ENCODE data around the gene ENOX1.

GRCh38 chr13:43648733-43649132, 138.0 kb downstream of the ENOX1 start:
- no peak for TF ChIP-seq CTCF (IDR thresholded peaks at IDR 0.05)
- no peak for TF ChIP-seq ARID4B (CRISPR knock-in tag; IDR thresholded peaks at IDR 0.05; ENCODE audit: borderline replicate concordance)
- no peak for TF ChIP-seq MAX (CRISPR knock-in tag; IDR thresholded peaks at IDR 0.05)
- no peak for TF ChIP-seq SMAD3 (CRISPR knock-in tag; IDR thresholded peaks at IDR 0.05; ENCODE audit: borderline replicate concordance)
- no peak for TF ChIP-seq ZNF423 (CRISPR knock-in tag; IDR thresholded peaks at IDR 0.05)
